ENCODE results near the gene CCL25. TPM values are rescaled to one million over a fixed set of nuclear protein-coding genes. Genes with fewer than 3 reads are reported as not detected.
"Not testable (repeated sequence)": the region's sequence is repeated elsewhere in the genome, so short reads cannot be mapped to it uniquely, and the experiment has no call there.

CCL25 gene
- total and polyA plus RNA-seq, 9 donors: not detected

DNA sequence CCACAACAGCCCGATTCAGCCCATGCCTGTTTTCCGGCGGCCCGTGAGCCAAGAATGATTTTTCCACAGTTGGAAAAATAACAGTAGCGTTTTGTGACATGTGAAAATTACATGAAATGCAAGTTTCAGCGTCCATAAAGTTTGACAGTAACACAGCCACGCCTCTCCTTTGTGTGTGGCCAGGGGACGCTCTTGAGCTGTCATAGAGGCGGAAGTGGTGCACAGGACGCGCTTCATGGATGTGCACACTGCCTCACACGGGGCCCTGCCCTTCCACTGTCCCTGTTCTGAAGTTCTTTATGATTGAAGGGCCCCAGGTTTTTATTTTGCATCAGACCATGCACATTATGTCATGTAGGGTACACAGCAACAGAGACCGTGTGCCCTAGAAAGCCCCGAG is 34.8 kb upstream of the CCL25 start:
- no peaks in the 10 kb centered on the region for H3K4me1 ChIP-seq (ENCODE audit: insufficient read depth)
- TF ChIP-seq POLR2A (IDR thresholded peaks at IDR 0.05): no peak
- no peak for TF ChIP-seq EP300 (IDR thresholded peaks at IDR 0.05)
- TF ChIP-seq, protein P1, sequence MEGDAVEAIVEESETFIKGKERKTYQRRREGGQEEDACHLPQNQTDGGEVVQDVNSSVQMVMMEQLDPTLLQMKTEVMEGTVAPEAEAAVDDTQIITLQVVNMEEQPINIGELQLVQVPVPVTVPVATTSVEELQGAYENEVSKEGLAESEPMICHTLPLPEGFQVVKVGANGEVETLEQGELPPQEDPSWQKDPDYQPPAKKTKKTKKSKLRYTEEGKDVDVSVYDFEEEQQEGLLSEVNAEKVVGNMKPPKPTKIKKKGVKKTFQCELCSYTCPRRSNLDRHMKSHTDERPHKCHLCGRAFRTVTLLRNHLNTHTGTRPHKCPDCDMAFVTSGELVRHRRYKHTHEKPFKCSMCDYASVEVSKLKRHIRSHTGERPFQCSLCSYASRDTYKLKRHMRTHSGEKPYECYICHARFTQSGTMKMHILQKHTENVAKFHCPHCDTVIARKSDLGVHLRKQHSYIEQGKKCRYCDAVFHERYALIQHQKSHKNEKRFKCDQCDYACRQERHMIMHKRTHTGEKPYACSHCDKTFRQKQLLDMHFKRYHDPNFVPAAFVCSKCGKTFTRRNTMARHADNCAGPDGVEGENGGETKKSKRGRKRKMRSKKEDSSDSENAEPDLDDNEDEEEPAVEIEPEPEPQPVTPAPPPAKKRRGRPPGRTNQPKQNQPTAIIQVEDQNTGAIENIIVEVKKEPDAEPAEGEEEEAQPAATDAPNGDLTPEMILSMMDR (IDR thresholded peaks at IDR 0.05): no peak
- WGBS, 3 donors: 84 to 86% (median 84%) methylated on average over 14 of the region's 14 CpGs
- no peak for DNase-seq
- H3K27me3 ChIP-seq: no peaks in the 10 kb centered on the region
- no peak overlapping the region for H3K27ac ChIP-seq
- intact Hi-C loops (cut with DNase I): no loop called here
- no peaks in the 10 kb centered on the region for H3K9me3 ChIP-seq
- no peak overlapping the region for H3K4me3 ChIP-seq
- H3K36me3 ChIP-seq: no peaks in the 10 kb centered on the region

DNA sequence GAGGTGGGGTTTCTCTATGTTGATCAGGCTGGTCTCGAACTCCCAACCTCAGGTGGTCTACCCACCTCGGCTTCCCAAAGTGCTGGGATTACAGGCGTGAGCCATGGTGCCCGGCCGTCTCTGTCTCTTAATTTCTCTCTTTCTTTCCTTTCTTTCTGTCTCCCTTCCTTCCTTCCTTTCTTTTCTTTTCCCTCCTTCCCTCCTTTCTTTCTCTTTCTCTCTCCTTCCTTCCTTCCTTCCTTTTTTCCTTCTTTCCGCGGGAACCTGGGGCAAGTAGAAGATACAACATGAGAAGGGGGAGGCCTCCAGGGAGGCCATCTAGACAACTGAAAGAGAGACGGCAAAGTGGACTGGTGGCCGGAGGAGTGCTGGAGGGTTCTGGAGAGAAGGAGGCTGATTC is 31.9 kb upstream of the CCL25 start:
- intact Hi-C loops (cut with DNase I): no loop called here
- no peak overlapping the region for H3K27ac ChIP-seq
- H3K27me3 ChIP-seq: no peaks in the 10 kb centered on the region
- TF ChIP-seq, protein P1 (IDR thresholded peaks at IDR 0.05): no peak
- TF ChIP-seq EP300 (IDR thresholded peaks at IDR 0.05) (no peak), POLR2A (IDR thresholded peaks at IDR 0.05) (no peak)
- H3K9me3 ChIP-seq: no peaks in the 10 kb centered on the region
- DNase-seq: no peak
- WGBS, 3 donors: 69 to 81% (median 76%) methylated on average over 9 of the region's 9 CpGs
- no peaks in the 10 kb centered on the region for H3K4me1 ChIP-seq (ENCODE audit: insufficient read depth)
- no peak overlapping the region for H3K4me3 ChIP-seq
- no peaks in the 10 kb centered on the region for H3K36me3 ChIP-seq

DNA sequence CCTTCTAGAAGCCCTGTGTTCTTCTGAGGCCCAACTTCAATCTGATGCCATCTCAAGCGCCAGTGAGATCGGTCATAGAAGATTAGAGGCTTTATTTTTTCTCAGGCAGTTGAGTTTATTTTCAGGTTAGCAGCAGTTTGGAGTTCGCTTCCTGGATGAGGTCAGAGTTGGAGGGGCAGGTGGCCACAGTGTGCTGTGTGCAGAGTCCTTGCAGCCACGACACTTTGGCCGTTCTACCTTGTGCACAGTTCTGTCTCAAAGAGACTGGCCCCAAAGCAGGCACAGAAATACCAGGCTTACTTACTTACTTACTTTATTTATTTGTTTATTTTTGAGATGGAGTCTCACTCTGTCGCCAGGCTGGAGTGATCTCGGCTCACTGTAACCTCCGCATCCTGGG is 31.2 kb upstream of the CCL25 start:
- H3K27ac ChIP-seq: no peak overlapping the region
- H3K9me3 ChIP-seq: no peaks in the 10 kb centered on the region

DNA sequence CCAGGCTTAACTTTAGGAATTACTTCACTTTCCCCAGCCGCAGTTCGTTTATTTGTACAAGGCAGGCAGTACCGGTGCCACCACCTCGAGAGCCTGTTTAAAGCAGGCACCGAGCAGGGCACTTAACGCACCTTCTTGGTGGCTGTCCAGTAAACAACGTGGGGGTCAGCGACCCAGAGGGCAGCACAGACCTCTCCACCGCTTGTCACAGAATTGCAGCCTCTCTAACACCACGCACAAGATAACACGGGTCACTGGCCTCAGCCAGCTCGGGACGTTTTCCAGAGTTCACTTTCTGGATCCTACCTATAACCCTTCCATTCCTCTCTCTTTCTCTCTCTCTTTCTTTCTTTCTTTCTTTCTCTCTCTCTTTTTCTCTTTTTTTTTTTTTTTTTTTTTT is 30.3 kb upstream of the CCL25 start:
- TF ChIP-seq EP300 (IDR thresholded peaks at IDR 0.05) (no peak), POLR2A (IDR thresholded peaks at IDR 0.05) (no peak)
- TF ChIP-seq, protein P1 (IDR thresholded peaks at IDR 0.05): no peak
- no peaks in the 10 kb centered on the region for H3K4me1 ChIP-seq (ENCODE audit: insufficient read depth)
- no peaks in the 10 kb centered on the region for H3K36me3 ChIP-seq
- no peaks in the 10 kb centered on the region for H3K27me3 ChIP-seq
- intact Hi-C loops (cut with DNase I): no loop called here
- H3K27ac ChIP-seq: no peak overlapping the region
- 80 to 85% (median 83%) methylated on average over 13 of the region's 13 CpGs for WGBS, 3 donors
- H3K9me3 ChIP-seq: no peaks in the 10 kb centered on the region
- DNase-seq: no peak
- H3K4me3 ChIP-seq: no peak overlapping the region

More for the DNA sequence above, 31.2 kb upstream of the CCL25 start:
- Histone ChIP-seq H3K4me3 (no peak overlapping the region), H3K27me3 (no peaks in the 10 kb centered on the region), H3K36me3 (no peaks in the 10 kb centered on the region), H3K4me1 (ENCODE audit: insufficient read depth) (no peaks in the 10 kb centered on the region)
- no peak for DNase-seq
- 88 to 90% (median 89%) methylated on average over 8 of the region's 8 CpGs for WGBS, 3 donors
- intact Hi-C loops (cut with DNase I): no loop called here
- TF ChIP-seq POLR2A (IDR thresholded peaks at IDR 0.05): no peak
- no peak for TF ChIP-seq EP300 (IDR thresholded peaks at IDR 0.05)

- Histone ChIP-seq H3K9me3 (no peaks in the 10 kb centered on the region), H3K4me1 (ENCODE audit: insufficient read depth) (no peaks in the 10 kb centered on the region), H3K36me3 (no peaks in the 10 kb centered on the region), H3K27ac (no peak overlapping the region), H3K27me3 (no peaks in the 10 kb centered on the region), H3K4me3 (no peak overlapping the region)
- intact Hi-C loops (cut with DNase I): no loop called here
- TF ChIP-seq, protein P1 (IDR thresholded peaks at IDR 0.05): no peak
- no peak for TF ChIP-seq POLR2A (IDR thresholded peaks at IDR 0.05)
- WGBS, 3 donors: 81 to 86% (median 84%) methylated on average over 5 of the region's 5 CpGs
- DNase-seq: no peak
Measured at GRCh38 chr19:8023371-8023770, 29.2 kb upstream of the CCL25 start.

DNA sequence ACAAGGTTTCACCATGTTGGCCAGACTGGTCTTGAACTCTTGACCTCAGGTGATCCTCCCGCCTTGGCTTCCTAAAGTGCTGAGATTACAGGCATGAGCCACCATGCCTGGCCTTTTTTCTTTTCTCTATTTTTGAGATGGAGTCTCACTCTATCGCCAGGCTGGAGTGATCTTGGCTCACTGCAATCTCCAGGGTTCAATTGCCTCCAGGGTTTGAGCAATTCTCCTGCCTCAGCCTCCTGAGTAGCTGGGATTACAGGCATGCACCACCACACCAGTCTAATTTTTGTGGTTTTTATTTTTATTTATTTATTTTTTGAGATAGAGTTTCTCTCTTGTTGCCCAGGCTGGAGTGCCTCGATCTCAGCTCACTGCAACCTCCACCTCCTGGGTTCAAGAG is 28.3 kb upstream of the CCL25 start:
- DNase-seq; H3K27ac ChIP-seq; intact Hi-C loops (cut with DNase I); H3K9me3 ChIP-seq; H3K4me1 ChIP-seq (ENCODE audit: insufficient read depth); H3K4me3 ChIP-seq; H3K36me3 ChIP-seq; H3K27me3 ChIP-seq: not testable (repeated sequence)
- 91 to 94% (median 91%) methylated on average over 3 of the region's 3 CpGs for WGBS, 3 donors

Data from ovary (tissue), 9 donors.